Measurements from ENCODE around the gene BCAS2.
"Not testable (repeated sequence)": the region's sequence is repeated elsewhere in the genome, so short reads cannot be mapped to it uniquely, and the experiment has no call there.

The BCAS2 gene

DNA sequence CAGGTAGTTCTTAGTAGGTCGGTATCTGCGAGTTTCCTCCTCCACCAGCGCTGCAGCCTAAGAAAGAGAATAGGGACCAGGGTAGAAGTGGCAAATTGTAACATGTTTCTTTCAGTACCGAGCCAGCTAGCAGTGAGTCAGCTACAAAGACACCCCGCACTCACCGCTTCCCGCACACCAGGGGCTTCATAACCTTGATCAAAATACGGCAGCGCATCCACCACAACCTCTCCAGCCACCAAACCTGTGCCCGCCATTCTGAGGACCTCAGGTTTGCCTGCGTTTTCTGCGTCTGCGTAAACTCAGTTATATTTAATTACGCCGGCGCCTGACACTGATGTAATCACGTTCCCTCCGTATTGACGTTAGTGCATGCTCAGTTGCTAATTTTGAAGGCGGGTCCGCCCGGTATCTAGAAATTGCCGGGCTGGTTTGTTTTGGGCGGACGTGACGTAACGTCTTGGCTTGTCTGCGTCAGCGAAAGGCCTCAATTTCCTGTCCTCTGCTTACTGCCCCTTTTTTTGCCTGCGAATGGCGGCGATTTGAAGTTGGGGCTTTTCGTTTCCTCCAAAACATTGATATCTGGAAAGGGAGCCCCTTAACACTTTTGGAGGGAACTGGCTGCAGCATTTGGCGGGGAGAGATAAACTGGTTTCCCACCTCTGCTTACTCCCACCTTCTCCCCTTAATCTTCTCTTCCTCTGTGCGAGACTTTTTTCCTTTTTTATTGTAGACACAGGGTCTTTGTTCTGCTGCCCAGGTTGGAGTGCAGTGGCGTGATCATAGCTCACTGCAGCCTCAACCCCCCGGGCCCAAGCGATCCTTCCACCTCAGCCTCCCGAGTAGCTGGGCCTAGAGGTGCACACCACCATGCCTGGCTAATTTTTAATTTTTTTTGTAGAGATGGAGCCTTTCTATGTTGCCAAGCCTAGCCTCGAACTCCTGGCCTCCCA, at the start of gene BCAS2:
Gene BCAS2, minus strand, starts transcription at position 281 of the 953 bp plus-strand sequence. Its CDS starts 24 bp downstream, at position 257.
- peak; percentile 88 for DNase-seq

DNA sequence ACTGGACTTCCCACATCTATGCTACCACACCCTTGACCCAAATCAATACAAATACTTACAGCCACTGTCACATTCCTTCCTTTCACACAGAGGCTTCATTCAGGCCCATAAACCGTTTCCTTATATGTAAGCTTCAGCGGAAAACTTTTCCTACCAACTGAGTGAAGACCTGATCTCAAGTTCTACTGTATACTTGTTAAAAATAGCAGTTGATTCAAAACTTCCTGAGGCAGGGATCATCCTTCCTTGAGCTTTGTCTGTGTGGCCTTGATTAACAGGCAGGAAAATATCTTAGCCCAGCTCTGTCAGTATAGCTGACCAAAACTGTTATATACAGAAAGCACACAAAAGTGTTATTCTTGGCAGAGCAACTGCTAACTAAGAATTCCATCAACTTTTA, 45.7 kb upstream of the BCAS2 start:
- no peak for DNase-seq

- DNase-seq, result no peak
Measured at GRCh38 chr1:114623364-114623763, 41.9 kb upstream of the BCAS2 start.

- no peak for DNase-seq
Measured at GRCh38 chr1:114620419-114620818, 39.0 kb upstream of the BCAS2 start.

DNA sequence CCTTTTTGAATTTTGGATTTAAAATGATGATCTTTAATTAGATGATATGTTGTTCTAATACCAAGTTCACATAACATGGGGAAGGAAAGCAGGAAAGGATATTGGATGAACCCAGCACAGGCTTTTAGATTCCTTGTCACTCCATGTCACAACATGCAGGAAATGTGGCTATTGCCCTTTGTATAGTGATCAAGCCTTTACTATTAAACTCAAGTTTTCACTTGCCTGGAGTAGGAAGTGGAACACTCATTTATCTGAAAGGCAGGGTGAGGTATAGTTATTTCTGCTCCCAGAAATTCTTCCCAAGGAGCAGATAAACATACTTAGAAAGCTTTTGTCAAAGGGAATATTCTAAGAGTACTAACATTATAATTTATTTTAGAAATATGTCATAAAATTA, 37.2 kb upstream of the BCAS2 start:
- no peak for DNase-seq

DNA sequence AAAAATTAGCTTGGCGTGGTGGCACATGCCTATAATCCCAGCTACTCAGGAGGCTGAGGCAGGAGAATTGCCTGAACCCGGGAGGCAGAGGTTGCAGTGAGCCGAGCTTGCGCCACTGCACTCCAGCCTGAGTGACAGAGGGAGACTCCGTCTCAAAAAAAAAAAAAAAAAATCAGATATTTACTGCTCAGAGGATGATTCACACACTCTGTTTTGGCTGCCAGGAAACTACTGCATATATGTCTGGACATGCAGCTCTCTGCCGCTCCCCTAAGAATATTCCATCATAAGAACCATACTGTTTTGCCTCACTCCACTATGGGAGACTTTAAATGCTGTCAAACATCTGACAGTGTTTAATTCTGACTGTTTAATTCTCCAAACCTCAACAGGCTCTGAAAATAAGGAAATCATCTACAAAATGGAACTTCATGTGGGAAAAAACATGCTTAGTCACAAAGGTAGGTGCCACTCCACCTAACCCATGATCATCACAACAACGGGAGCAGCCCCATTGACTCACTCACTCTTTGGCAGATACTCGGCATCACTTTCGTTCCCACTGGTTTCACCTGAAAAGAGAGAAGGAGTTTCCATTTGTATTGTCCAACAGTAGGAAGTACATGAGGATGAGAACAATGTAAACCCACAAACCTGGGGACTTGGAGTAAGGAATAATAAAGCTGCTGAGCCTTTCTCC, 29.3 kb upstream of the BCAS2 start:
- DNase-seq, result no peak

- DNase-seq, result no peak
Measured at GRCh38 chr1:114609826-114610225, 28.4 kb upstream of the BCAS2 start.

DNA sequence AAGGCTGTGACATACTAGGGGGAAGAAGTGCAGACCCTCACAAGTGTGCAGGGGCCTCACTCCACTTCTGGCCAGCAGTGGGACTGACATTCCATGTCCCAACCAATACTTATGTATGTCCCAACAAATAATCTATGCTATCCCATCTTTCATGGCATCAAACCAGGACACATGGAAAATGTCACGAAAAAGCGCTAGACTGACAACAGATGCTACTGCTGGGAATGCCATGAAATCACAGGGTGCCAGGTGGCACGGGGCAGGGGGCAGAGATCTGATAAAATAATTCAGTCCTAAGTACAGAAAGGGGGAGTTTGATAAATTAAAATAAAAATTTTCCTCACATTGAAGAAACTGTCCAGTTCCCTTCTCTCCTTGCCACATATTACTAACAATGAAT, 27.6 kb upstream of the BCAS2 start:
- DNase-seq, result no peak

GRCh38 chr1:114607223-114607622, 25.8 kb upstream of the BCAS2 start:
- no peak for DNase-seq

- DNase-seq, result no peak
Measured at GRCh38 chr1:114597949-114598348, 16.5 kb upstream of the BCAS2 start.

GRCh38 chr1:114595602-114596001, 14.2 kb upstream of the BCAS2 start:
- no peak for DNase-seq

- no peak for DNase-seq
Measured at GRCh38 chr1:114594046-114594445, 12.6 kb upstream of the BCAS2 start.

- no peak for DNase-seq
Measured at GRCh38 chr1:114589122-114589521, 7.7 kb upstream of the BCAS2 start.

GRCh38 chr1:114588196-114588689, 6.8 kb upstream of the BCAS2 start:
- DNase-seq, result no peak

GRCh38 chr1:114587203-114587991, 6.0 kb upstream of the BCAS2 start:
- no peak for DNase-seq

- no peak for DNase-seq
Measured at GRCh38 chr1:114586513-114587047, 5.2 kb upstream of the BCAS2 start.

GRCh38 chr1:114585231-114585630, 3.8 kb upstream of the BCAS2 start:
- no peak for DNase-seq

DNA sequence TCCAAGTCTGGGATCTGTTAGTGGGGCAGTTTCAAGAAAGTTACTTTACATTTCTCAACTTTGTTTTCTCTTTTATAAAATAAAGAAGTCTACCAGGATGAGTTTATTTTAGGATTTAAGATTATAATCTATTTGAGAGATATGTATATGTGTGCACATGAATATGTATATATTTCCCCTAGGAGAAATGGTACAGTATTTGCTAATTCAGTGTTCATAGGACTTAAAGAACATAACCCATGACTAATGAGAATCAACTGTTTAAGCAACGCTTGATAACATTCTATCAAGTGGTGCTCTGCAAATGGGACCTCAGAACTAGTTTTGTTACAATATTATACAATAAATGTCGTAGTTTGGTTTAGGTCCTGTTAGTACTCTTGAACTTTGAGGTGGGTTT, 7.0 kb downstream of the BCAS2 start:
- DNase-seq, result no peak

- no peak for DNase-seq
Measured at GRCh38 chr1:114564141-114564540, 17.3 kb downstream of the BCAS2 start.

DNA sequence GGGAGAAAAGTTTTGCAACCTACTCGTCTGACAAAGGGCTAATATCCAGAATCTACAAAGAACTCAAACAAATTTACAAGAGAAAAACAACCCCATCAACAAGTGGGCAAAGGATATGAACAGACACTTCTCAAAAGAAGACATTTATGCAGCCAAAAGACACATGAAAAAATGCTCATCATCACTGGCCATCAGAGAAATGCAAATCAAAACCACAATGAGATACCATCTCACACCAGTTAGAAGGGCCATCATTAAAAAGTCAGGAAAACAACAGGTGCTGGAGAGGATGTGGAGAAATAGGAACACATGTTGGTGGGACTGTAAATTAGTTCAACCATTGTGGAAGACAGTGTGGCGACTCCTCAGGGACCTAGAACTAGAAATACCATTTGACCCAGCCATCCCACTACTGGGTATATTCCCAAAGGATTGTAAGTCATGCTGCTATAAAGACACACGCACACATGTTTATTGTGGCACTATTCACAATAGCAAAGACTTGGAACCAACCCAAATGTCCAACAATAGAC, 18.4 kb downstream of the BCAS2 start:
- DNase-seq, result not testable (repeated sequence)

DNA sequence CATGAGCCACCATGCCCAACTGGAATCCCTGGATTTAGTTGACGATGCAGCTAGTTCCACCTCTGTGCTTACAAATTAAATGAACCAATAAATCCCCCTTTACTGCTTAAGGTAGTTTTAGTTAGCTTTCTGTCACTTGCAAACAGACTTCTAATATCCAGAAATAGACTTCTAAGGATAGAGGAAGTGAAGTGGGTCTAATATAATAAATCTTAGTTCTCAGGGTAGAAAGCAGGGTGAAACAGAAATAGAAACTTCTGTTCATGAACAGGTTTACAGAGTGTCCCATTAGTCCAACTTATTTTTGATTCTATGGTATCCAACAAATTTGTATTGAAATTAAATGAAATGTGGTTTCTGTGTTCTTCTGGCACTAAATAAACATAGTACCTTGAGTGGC, 20.1 kb downstream of the BCAS2 start:
- DNase-seq, result no peak

DNA sequence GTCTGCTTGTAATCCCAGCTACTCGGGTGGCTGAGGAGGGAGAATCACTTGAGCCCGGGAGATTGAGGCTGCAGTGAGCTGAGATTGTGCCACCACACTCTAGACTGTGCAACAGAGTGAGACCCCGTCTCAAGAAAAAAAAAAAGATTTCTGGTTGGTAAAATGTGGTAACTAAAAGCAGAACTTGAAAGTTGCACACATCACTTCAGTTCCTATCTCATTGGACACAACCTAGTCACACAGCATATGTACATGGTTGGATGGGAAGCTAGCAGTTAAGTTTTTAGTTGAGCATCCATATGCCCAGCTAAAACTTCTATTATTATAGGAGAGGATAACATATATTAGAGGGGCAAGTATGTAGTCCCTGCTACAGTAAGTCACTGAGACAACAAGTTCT, 22.1 kb downstream of the BCAS2 start:
- peak; percentile 16 for DNase-seq

DNA sequence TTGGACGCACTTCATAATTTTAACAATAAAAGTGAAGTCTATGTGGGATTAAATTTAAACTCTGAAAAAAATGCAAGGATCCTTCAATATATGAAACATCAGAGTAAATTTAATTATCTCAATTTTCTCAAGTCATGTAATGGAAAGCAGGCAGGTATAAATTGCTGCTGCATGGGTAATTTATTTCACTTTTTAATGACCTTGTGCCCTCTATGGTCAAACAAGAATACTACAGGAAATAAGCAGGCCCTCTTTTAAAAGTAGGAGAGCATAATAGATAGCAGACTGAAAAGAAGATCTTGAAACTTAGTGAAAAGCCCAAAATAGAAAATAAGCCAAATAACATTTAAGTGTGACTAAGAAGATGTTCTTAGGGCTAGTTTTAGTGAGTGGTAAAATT, 22.9 kb downstream of the BCAS2 start:
- no peak for DNase-seq

All from SIG-M5 (cell line).